HG02840 (cell line): Measurements from ENCODE around the gene IRAK1BP1.
"Not testable (repeated sequence)": the region's sequence is repeated elsewhere in the genome, so short reads cannot be mapped to it uniquely, and the experiment has no call there.

Experiments
- ATAC-seq: cut with Tn5 transposase; IDR thresholded peaks from one replicate; pipeline ENCODE4 v1.9.1; 2021; ENCODE audit warnings: mild to moderate bottlenecking, moderate library complexity, moderate number of reproducible peaks; ENCODE audit not compliant: unreplicated experiment, low FRiP score

The IRAK1BP1 gene

GRCh38 chr6:78867370-78868040 lies at the start of gene IRAK1BP1:
TSS of gene IRAK1BP1 (plus strand) at chr6:78867551. CDS start at chr6:78867577, 26 bp downstream.
- ATAC-seq = peak; percentile 99

- ATAC-seq = no peak
Measured at GRCh38 chr6:78824045-78824444, 43.3 kb upstream of the IRAK1BP1 start.

- ATAC-seq = no peak
Measured at GRCh38 chr6:78829407-78829806, 37.9 kb upstream of the IRAK1BP1 start.

GRCh38 chr6:78830805-78831204 lies 36.5 kb upstream of the IRAK1BP1 start:
- ATAC-seq = no peak

- no peak for ATAC-seq
Measured at GRCh38 chr6:78831492-78831891, 35.9 kb upstream of the IRAK1BP1 start.

GRCh38 chr6:78832091-78832808 lies 35.1 kb upstream of the IRAK1BP1 start:
- no peak for ATAC-seq

- no peak for ATAC-seq
Measured at GRCh38 chr6:78835817-78836216, 31.5 kb upstream of the IRAK1BP1 start.

- ATAC-seq = no peak
Measured at GRCh38 chr6:78836598-78836997, 30.8 kb upstream of the IRAK1BP1 start.

GRCh38 chr6:78841111-78841510 lies 26.2 kb upstream of the IRAK1BP1 start:
- no peak for ATAC-seq

GRCh38 chr6:78842953-78843352 lies 24.4 kb upstream of the IRAK1BP1 start:
- ATAC-seq = no peak

GRCh38 chr6:78844899-78845298 lies 22.5 kb upstream of the IRAK1BP1 start:
- no peak for ATAC-seq

GRCh38 chr6:78845567-78845966 lies 21.8 kb upstream of the IRAK1BP1 start:
- ATAC-seq = no peak

GRCh38 chr6:78850621-78851020 lies 16.7 kb upstream of the IRAK1BP1 start:
- ATAC-seq = no peak

- ATAC-seq = no peak
Measured at GRCh38 chr6:78851156-78851555, 16.2 kb upstream of the IRAK1BP1 start.

GRCh38 chr6:78854546-78854945 lies 12.8 kb upstream of the IRAK1BP1 start:
- ATAC-seq = no peak

- ATAC-seq = not testable (repeated sequence)
Measured at GRCh38 chr6:78858339-78858938, 8.9 kb upstream of the IRAK1BP1 start.

GRCh38 chr6:78861509-78861908 lies 5.8 kb upstream of the IRAK1BP1 start:
- no peak for ATAC-seq

GRCh38 chr6:78863576-78863975 lies 3.8 kb upstream of the IRAK1BP1 start:
- no peak for ATAC-seq

GRCh38 chr6:78864957-78865356 lies 2.4 kb upstream of the IRAK1BP1 start:
- ATAC-seq = no peak

- ATAC-seq = peak; percentile 37
Measured at GRCh38 chr6:78867020-78867369, 356 bp upstream of the IRAK1BP1 start.

GRCh38 chr6:78868116-78868515 lies 765 bp downstream of the IRAK1BP1 start:
- ATAC-seq = no peak

GRCh38 chr6:78875505-78875904 lies 8.2 kb downstream of the IRAK1BP1 start:
- no peak for ATAC-seq
